ENCODE measurements around the gene C13orf46. TPM values are rescaled to one million over a fixed set of nuclear protein-coding genes. Genes with fewer than 3 reads are reported as not detected.

C13orf46 gene
- total and polyA plus RNA-seq, 2 of the 8 experiments (the other 6 are each of a cell fraction or from before 2014, with no cell fraction given) = 0.23 to 0.28 TPM

- no peak overlapping the region for H3K27ac ChIP-seq (ENCODE audit: low read depth, low read length)
- ChIA-PET POLR2A (ENCODE audit: partially characterized antibody) (no interaction called here), CTCF (ENCODE audit: partially characterized antibody) (interaction anchor here (1.2 kb wide), 1 partner anchor 92 kb away, joined by 3 read pairs; no protein-coding TSS in a partner anchor)
- H4K8ac ChIP-seq (ENCODE audit: extremely low read depth, insufficient read depth, low read length) = no peak overlapping the region
- H3K56ac ChIP-seq (replicated peaks; ENCODE audit: insufficient read length, low read depth, low read length) = no peak overlapping the region
- H2BK120ac ChIP-seq (replicated peaks; ENCODE audit: low read depth, low read length) = no peak overlapping the region
- no peak overlapping the region for H2AK5ac ChIP-seq (ENCODE audit: low read depth, low read length)
- no peaks in the 10 kb centered on the region for H3K9me3 ChIP-seq (ENCODE audit: insufficient read depth in 2 of 2, low read depth in 1 of 2, low read length in 1 of 2)
- H2BK20ac ChIP-seq (ENCODE audit: low read length) = no peak overlapping the region
- H3K23ac ChIP-seq (ENCODE audit: insufficient read length) = no peak overlapping the region
- H3K4me3 ChIP-seq (ENCODE audit: extremely low read depth in 1 of 4, insufficient read depth in 2 of 4, low read depth in 3 of 4, low read length in 4 of 4) = no peak overlapping the region
- FAIRE-seq (no peak), DNase-seq (ENCODE audit: low read depth in 1 of 2, low spot score in 2 of 2) (no peak)
- H3K27me3 ChIP-seq (replicated peaks in 1 of 4; ENCODE audit: control insufficient read depth in 3 of 4, extremely low read depth in 1 of 4, insufficient read depth in 3 of 4, low read length in 3 of 4) = no peaks in the 10 kb centered on the region
- no peaks in the 10 kb centered on the region for H3K23me2 ChIP-seq (ENCODE audit: low read depth, low read length)
- no peak overlapping the region for H2BK12ac ChIP-seq (ENCODE audit: low read depth, low read length)
- H3K79me1 ChIP-seq (ENCODE audit: low read depth, low read length) = no peaks in the 10 kb centered on the region
- no peaks in the 10 kb centered on the region; a peak in 1 of 7 replicates for H3K4me1 ChIP-seq (replicated peaks in 1 of 4; ENCODE audit: control insufficient read depth in 3 of 4, insufficient read depth in 4 of 4, low read length in 3 of 4)
- H4K20me1 ChIP-seq (replicated peaks in 1 of 2; ENCODE audit: control insufficient read depth in 1 of 2, insufficient read depth in 2 of 2, low read length in 2 of 2) = peaks cover 0 to 5% of the 10 kb centered on the region in 2 experiments
- no peak overlapping the region for H3K4ac ChIP-seq (replicated peaks; ENCODE audit: insufficient read length, low read depth, low read length)
- H3K9ac ChIP-seq (replicated peaks in 1 of 4; ENCODE audit: extremely low read depth in 1 of 4, low read depth in 3 of 4, low read length in 3 of 4) = no peak overlapping the region
- no peak overlapping the region for H2AFZ ChIP-seq (ENCODE audit: low read length)
- WGBS, 2 experiments (ENCODE audit: extremely low coverage in 1 of 2, insufficient coverage in 1 of 2, insufficient read length in 1 of 2, insufficient replicate concordance in 2 of 2, low coverage in 1 of 2, low lambda C conversion rate in 2 of 2, missing lambda C conversion rate in 1 of 2) = 91% methylated on average over 11 of the region's 13 CpGs; no CpG with 5 or more reads in 1 of the 2 experiments
- no peak overlapping the region for H4K5ac ChIP-seq (ENCODE audit: insufficient read length, low read depth, low read length)
- no peak overlapping the region for H4K91ac ChIP-seq (replicated peaks; ENCODE audit: insufficient read length, low read length)
- H3K4me2 ChIP-seq (ENCODE audit: insufficient read depth in 1 of 2, low read depth in 2 of 2, low read length in 2 of 2) = no peak overlapping the region
- H3K79me2 ChIP-seq (ENCODE audit: control insufficient read depth in 1 of 2, insufficient read depth in 2 of 2, low read length in 2 of 2) = no peaks in the 10 kb centered on the region
- H3K18ac ChIP-seq (ENCODE audit: extremely low read depth, low read length) = no peak overlapping the region
- H3K36me3 ChIP-seq (ENCODE audit: control insufficient read depth in 2 of 4, insufficient read depth in 4 of 4, low read length in 3 of 4) = no peaks in the 10 kb centered on the region
- H3K14ac ChIP-seq (ENCODE audit: insufficient read length) = no peak overlapping the region
- H2BK15ac ChIP-seq (ENCODE audit: low read length) = no peak overlapping the region
- no peak overlapping the region for H2BK5ac ChIP-seq (ENCODE audit: low read depth, low read length)
- TF ChIP-seq RNF2 (IDR thresholded peaks at IDR 0.05; ENCODE audit: borderline replicate concordance, low read depth, low read length, missing control alignments, poor library complexity, severe bottlenecking) (no peak), GTF2F1 (IDR thresholded peaks at IDR 0.05; ENCODE audit: borderline replicate concordance, low read depth, low read length) (no peak), POU5F1 (IDR thresholded peaks at IDR 0.05; ENCODE audit: low read depth, low read length) (no peak), SIN3A (conservative IDR thresholded peaks at IDR 0.05 in 1 of 2, IDR thresholded peaks at IDR 0.05 in 1 of 2; ENCODE audit: low read depth in 1 of 2, low read length in 2 of 2) (no peak), KDM5A (IDR thresholded peaks at IDR 0.05; ENCODE audit: low read length) (no peak), MAFK (IDR thresholded peaks at IDR 0.05; ENCODE audit: low read depth, low read length) (no peak), CBX8 (IDR thresholded peaks at IDR 0.05; ENCODE audit: borderline replicate concordance, low read depth, low read length) (no peak), POLR2AphosphoS5 (IDR thresholded peaks at IDR 0.05; ENCODE audit: low read depth, low read length) (no peak), YY1 (IDR thresholded peaks at IDR 0.05; ENCODE audit: low read depth, low read length) (no peak), CTCF (IDR thresholded peaks at IDR 0.05; ENCODE audit: control extremely low read depth in 1 of 3, insufficient read depth in 1 of 3, low read depth in 1 of 3, low read length in 3 of 3) (no peak), JUND (IDR thresholded peaks at IDR 0.05; ENCODE audit: low read length) (no peak)
These were observed 45.5 kb upstream of the C13orf46 start for GRCh38 chr13:114019367-114019766.

Measured in H1 (cell line).